Brain microvascular endothelial cell (primary cell): Measurements from ENCODE around the gene SCAANT1.

ENCODE experiments used
- DNase-seq: peaks from one replicate; pipeline ENCODE4 v3.0.0-alpha.2; 2020
- H3K27ac ChIP-seq: fragments of 250-450 bp; sonication (Bioruptor Pico); 2 replicates; pipeline ENCODE4 v1.5.1; 2020; ENCODE audit warnings: mild to moderate bottlenecking, moderate library complexity
- H3K27me3 ChIP-seq: fragments of 250-450 bp; sonication (Bioruptor Pico); replicated peaks from 2 replicates; pipeline ENCODE4 v1.5.1; 2020; ENCODE audit warnings: mild to moderate bottlenecking
- H3K36me3 ChIP-seq: fragments of 250-450 bp; sonication (Bioruptor Pico); replicated peaks from 2 replicates; pipeline ENCODE4 v1.5.1; 2020; ENCODE audit warnings: mild to moderate bottlenecking
- H3K4me3 ChIP-seq: 2 replicates; pipeline ENCODE4 v1.5.1; 2011; ENCODE audit warnings: low read depth, mild to moderate bottlenecking, control low read depth, low read length, moderate library complexity
- in situ Hi-C: cut with HindIII; loops from 2 replicates; pipeline ENCODE4 v1.10.0; 2017; ENCODE audit warnings: low sequenced_read_pairs, low pct_ligation_motif_present
- TF ChIP-seq, protein P1 (sequence below): IDR thresholded peaks from 2 replicates; pipeline ENCODE4 v1.5.1; 2011; ENCODE audit warnings: low read depth, mild to moderate bottlenecking, moderate library complexity, low read length, control low read depth, inconsistent platforms; ENCODE audit errors: missing control alignments

Gene SCAANT1

GRCh38 chr3:63940389-63940757, 28.2 kb upstream of the SCAANT1 start:
- TF ChIP-seq, protein P1, sequence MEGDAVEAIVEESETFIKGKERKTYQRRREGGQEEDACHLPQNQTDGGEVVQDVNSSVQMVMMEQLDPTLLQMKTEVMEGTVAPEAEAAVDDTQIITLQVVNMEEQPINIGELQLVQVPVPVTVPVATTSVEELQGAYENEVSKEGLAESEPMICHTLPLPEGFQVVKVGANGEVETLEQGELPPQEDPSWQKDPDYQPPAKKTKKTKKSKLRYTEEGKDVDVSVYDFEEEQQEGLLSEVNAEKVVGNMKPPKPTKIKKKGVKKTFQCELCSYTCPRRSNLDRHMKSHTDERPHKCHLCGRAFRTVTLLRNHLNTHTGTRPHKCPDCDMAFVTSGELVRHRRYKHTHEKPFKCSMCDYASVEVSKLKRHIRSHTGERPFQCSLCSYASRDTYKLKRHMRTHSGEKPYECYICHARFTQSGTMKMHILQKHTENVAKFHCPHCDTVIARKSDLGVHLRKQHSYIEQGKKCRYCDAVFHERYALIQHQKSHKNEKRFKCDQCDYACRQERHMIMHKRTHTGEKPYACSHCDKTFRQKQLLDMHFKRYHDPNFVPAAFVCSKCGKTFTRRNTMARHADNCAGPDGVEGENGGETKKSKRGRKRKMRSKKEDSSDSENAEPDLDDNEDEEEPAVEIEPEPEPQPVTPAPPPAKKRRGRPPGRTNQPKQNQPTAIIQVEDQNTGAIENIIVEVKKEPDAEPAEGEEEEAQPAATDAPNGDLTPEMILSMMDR: no peak
- in situ Hi-C loops: no loop called here
- DNase-seq: peak; percentile 9

DNA sequence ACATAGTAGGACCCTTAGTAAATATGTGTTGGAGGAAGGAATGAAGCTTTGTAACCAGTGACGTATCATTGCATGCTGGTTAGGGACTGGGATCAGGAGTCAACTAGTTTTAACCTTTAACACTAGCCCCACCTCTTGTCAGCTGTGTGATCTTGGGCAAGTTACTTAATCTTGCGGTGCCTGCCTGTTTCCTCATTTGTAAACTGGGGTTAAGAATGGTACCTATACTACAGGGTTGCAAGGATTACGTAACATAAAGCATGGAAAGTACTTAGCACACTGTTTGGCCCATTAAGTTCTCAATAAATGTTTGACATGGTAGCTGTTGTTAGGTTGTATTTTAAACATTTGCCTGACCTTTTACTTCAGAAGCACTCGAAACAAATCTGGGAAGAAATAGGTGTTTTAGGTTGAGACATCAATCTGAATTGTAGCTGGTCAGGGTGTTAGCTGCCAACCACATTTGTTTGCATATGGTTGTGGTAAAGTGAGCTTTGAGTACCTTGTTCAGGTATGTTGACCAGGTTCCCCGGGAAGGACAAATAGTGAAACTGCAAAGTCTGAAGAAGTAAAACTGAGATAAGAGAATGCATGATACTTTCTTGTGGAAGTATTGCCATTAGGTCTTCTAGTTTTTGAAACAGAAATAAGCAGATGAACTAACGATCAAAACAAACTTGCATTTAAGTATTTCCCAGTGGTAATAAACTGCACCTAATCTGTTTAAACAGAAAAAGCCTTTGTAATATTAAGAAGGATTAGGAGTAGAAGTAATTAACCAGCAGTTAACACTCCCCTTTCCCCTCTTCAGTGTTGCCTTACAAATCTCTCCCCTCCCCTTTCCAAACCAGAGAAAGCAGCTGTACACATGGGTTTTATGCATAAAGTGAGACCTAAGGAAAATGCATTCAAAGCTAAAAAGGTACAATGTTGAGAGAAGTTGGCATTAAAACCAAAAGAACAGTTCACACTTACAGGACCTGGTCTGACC, 25.8 kb upstream of the SCAANT1 start:
- H3K36me3 ChIP-seq: no peaks in the 10 kb centered on the region
- DNase-seq: no peak
- TF ChIP-seq, protein P1: no peak

More at GRCh38 chr3:63940389-63940757, 28.2 kb upstream of the SCAANT1 start:
- Histone ChIP-seq H3K4me3 (no peak overlapping the region), H3K36me3 (no peaks in the 10 kb centered on the region), H3K27ac (no peak overlapping the region), H3K27me3 (no peaks in the 10 kb centered on the region)

GRCh38 chr3:63936925-63937324, 24.7 kb upstream of the SCAANT1 start:
- no peak overlapping the region for H3K27ac ChIP-seq
- TF ChIP-seq, protein P1: no peak
- no peak overlapping the region for H3K4me3 ChIP-seq
- H3K27me3 ChIP-seq: no peaks in the 10 kb centered on the region
- H3K36me3 ChIP-seq: no peaks in the 10 kb centered on the region
- in situ Hi-C loops: no loop called here
- no peak for DNase-seq

More for the DNA sequence above, 25.8 kb upstream of the SCAANT1 start:
- Histone ChIP-seq H3K27ac (no peak overlapping the region), H3K4me3 (no peak overlapping the region), H3K27me3 (no peaks in the 10 kb centered on the region)
- in situ Hi-C loops: no loop called here

GRCh38 chr3:63934041-63934866, 22.1 kb upstream of the SCAANT1 start:
- Histone ChIP-seq H3K4me3 (no peak overlapping the region), H3K27ac (no peak overlapping the region), H3K36me3 (no peaks in the 10 kb centered on the region), H3K27me3 (no peaks in the 10 kb centered on the region)
- DNase-seq: no peak
- in situ Hi-C loops: no loop called here
- TF ChIP-seq, protein P1: no peak

DNA sequence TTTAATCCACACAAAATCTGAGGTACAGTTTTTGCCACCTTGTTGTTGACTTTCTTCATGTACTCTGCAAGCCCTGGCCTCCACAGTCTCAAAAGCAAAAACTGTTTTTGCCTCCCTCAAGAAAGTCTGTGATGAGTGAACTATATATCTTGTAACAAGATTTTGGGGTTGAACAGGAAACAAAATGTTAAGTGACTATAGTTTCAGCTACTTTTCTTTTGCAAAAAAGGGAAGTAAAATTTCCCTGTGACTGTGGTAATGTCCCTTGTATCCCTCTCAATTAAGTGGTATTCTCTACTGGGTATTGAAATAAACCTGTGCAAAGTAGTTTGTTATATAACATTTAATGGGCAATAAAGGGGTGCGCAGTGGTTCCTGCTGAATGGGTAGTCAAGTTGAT, 21.3 kb upstream of the SCAANT1 start:
- Histone ChIP-seq H3K27ac (no peak overlapping the region), H3K27me3 (no peaks in the 10 kb centered on the region), H3K36me3 (no peaks in the 10 kb centered on the region), H3K4me3 (no peak overlapping the region)
- DNase-seq: no peak
- TF ChIP-seq, protein P1: no peak
- in situ Hi-C loops: no loop called here
